A673 (cell line): ENCODE data around the gene TANC1.

Experiments
- EZH2 ChIP-seq: fragments of 200-600 bp; sonication (generic); IDR thresholded peaks from 2 replicates; pipeline ENCODE4 v1.6.1; 2017; ENCODE audit warnings: borderline replicate concordance, low read depth, mild to moderate bottlenecking, mixed read lengths, antibody characterized with exemption, low read length; ENCODE audit not compliant: poor library complexity, severe bottlenecking
- TF ChIP-seq, protein P1 (sequence below): fragments of 300-800, 200-600 bp; sonication (generic); conservative IDR thresholded peaks from 2 replicates; pipeline ENCODE4 v1.5.1; 2017; ENCODE audit warnings: low read depth, mild to moderate bottlenecking, antibody characterized with exemption, low read length, moderate library complexity, mixed read lengths

DNA sequence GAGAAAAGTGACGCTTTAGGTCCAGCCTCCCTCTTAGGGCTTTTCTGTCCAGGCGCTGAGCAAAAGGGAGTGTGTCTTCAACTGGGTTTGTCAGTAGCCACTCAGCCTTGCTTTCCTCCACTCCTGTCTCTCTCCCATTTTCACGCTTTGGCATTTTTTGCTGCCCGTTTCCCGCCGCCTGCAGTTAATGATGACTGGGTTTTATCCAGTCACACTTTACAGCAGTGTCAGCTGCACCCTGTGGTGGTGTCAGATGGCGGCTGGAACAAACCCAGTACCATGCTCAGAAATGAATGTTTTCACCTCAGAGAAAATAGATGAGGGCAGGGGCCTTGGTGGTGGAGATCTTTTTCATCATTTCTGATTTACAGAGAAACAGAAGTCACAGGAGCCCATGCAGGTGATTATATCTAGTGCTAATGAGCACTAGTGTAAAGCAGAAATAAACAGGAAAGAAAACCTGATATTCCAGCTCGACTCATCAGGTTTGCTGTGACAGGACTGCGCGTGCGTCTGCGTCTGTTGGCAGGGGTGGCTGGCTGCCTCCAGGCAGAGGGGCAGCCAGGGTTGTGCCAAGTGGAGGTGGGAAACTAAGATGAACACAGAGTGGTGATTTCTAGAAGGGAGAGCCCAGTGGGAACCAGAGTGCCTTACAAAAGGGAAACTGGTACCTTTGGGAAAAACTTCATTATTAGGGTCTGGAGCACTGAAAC is 139.9 kb downstream of the TANC1 start:
- TF ChIP-seq, protein P1, sequence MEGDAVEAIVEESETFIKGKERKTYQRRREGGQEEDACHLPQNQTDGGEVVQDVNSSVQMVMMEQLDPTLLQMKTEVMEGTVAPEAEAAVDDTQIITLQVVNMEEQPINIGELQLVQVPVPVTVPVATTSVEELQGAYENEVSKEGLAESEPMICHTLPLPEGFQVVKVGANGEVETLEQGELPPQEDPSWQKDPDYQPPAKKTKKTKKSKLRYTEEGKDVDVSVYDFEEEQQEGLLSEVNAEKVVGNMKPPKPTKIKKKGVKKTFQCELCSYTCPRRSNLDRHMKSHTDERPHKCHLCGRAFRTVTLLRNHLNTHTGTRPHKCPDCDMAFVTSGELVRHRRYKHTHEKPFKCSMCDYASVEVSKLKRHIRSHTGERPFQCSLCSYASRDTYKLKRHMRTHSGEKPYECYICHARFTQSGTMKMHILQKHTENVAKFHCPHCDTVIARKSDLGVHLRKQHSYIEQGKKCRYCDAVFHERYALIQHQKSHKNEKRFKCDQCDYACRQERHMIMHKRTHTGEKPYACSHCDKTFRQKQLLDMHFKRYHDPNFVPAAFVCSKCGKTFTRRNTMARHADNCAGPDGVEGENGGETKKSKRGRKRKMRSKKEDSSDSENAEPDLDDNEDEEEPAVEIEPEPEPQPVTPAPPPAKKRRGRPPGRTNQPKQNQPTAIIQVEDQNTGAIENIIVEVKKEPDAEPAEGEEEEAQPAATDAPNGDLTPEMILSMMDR = no peak
- TF ChIP-seq EZH2 = no peak
